Urothelium cell line (cell line): Measurements from ENCODE around the gene KRTAP3-1.

Experiments
- DNase-seq: peaks from one replicate; pipeline ENCODE4 v3.0.0; 2011; ENCODE audit warnings: low spot score, mixed read lengths
- FAIRE-seq: peaks from 2 replicates; lab custom pipeline; 2011; peaks lifted over from hg19 to GRCh38; lab: Jason Lieb, UNC

Gene KRTAP3-1

GRCh38 chr17:40980596-40980995 lies 28.3 kb downstream of the KRTAP3-1 start:
- DNase-seq (no peak), FAIRE-seq (no peak)

DNA sequence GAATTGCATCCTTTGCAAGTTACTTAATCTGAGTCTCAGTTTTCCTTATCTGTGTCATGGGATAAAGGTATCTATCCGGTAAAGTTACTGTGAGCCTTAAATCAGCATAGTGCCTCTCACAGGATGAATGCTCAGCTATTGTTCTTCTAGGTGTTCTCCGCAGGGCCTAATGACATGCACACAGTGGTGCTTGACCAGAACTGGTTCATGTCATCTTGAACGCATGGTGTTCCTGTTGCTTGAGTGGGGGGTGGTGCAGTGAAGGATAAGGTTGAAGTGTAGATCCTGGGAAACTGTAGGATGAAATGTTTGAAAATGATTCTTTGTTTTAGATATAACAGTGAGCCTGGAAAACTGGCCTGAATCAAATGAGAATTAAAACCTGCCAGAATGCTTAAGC lies 28.8 kb downstream of the KRTAP3-1 start:
- DNase-seq (no peak), FAIRE-seq (no peak)

DNA sequence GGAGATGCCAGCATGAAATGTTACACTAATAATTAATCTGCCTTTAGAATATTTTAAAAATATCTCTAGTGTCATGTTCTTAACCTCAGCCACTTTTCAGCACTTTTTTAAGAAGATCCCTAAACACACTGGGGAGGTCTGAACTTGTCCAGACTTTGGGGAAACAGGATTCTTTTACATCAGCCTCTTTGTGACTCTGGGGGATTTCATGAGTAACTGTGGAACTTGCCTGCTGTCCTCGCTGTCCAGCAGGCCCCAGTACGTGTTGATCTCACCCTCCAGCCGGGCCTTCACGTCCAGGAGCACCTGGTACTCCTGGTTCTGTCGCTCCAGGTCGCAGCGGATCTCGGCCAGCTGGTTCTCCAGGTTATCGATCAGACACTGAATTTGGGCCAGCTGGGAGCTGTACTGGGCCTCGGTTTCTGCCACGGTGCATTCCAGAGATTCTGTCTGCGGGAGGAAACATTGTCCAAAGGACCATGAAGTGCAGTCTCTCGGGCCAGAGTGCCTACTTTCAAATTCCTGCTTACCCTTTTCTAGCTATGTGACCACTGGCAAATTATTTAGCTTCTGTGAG lies 30.3 kb downstream of the KRTAP3-1 start:
- no peak for FAIRE-seq
- DNase-seq: no peak

GRCh38 chr17:40975516-40975915 lies 33.4 kb downstream of the KRTAP3-1 start:
- no peak for DNase-seq
- no peak for FAIRE-seq

GRCh38 chr17:40974366-40974765 lies 34.6 kb downstream of the KRTAP3-1 start:
- no peak for FAIRE-seq
- no peak for DNase-seq

DNA sequence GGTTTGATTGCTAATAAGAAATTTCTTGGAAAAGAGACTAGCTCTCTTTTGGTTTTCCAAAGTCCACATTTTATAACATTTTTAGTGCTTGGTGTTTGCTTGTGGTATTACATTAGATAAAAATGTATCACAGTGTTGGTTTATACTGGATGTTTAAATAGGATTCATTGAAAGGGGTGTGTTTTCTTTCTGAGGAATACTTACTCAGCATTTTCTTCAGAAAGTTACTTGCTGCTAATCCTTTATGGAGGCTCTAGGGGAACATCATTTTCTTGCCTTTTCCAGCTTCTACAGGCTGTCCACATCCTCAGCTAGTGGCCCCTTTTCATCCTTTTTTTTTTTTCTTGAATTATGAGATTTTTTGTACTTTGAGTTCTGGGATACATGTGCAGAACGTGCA lies 41.3 kb downstream of the KRTAP3-1 start:
- DNase-seq (no peak), FAIRE-seq (no peak)

DNA sequence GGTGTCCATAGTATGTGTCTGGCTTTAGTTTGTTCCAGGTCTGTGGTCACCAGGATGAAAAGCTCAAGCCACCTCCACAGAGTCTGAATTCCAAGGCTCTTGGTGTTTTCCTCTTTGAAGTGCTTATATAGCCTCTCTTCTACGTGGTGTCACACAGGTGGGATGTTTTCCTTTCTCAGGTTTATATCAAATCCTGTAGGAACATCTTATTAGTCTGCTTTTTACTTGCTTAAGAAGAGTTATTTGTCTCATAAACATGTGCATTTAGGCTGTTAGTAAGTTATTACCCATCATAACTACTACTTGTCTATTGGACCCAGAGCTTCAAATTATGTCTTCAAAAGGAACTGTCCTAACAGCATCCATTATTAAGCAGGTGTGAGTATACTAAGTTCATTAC lies 42.1 kb downstream of the KRTAP3-1 start, which contains the start of gene KRT39:
Gene KRT39, minus strand, starts transcription at position 101 of the 400 bp plus-strand sequence. Its CDS starts 92 bp downstream, at position 9.
- FAIRE-seq (no peak), DNase-seq (no peak)

GRCh38 chr17:40963838-40964237 lies 45.1 kb downstream of the KRTAP3-1 start:
- no peak for FAIRE-seq
- DNase-seq: no peak

- DNase-seq (no peak), FAIRE-seq (no peak)
Measured at GRCh38 chr17:40962059-40962561, 46.8 kb downstream of the KRTAP3-1 start.

GRCh38 chr17:40961591-40961990 lies 47.3 kb downstream of the KRTAP3-1 start:
- DNase-seq (no peak), FAIRE-seq (no peak)

DNA sequence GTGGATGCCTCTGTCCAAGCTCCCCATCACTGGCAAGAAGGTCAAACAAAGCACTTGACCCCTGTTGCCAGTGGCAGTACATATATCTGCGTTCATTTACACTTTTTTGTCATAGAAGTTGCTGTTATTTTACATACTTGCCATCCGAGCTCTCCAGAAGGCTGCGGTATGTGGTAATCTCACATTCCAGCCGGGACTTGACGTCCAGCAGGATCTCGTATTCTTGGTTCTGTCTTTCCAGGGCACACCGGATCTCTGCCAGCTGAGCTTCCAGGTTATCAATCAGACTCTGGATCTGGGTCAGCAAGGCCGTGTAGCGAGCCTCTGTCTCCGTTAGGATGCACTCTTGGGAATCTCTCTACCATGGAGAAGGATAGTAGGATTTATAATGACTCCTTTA lies 48.8 kb downstream of the KRTAP3-1 start:
- DNase-seq (no peak), FAIRE-seq (no peak)
